TTC549 (cell line): ENCODE results near the gene ATP6AP2.
A peak's percentile ranks its signal among the peaks of the same experiment; 100 is the strongest.

Experiments used
- FAIRE-seq: peaks from 2 replicates; lab custom pipeline; 2012; peaks lifted over from hg19 to GRCh38; lab: Jason Lieb, UNC

ATP6AP2 gene

DNA sequence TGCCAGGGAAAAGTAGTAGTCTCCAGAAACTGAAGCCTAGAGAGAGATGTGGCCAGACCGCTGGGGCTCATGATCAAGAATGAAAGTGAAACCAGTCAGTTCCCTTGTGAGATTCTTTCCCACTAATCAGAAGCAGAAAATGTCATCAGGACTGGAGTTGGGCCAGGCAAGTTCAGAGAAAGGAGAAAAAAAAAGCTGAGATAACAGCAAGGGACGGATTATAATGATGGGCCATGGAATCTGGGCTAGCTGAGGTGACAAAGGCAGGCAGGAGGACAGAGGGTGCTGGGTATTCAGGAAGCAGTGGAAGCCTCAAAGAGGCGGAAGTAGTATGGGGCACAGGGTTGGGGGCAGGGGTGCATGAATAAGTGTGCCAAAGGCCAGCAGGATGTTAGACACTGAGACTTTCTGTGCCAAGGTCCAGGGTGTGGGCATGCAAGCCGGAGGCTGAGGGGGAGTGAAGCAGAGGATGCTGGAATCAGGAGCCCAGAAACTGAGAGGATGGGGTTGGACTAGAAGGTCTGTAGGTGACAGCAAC, 64.1 kb downstream of the ATP6AP2 start:
- no peak for FAIRE-seq

DNA sequence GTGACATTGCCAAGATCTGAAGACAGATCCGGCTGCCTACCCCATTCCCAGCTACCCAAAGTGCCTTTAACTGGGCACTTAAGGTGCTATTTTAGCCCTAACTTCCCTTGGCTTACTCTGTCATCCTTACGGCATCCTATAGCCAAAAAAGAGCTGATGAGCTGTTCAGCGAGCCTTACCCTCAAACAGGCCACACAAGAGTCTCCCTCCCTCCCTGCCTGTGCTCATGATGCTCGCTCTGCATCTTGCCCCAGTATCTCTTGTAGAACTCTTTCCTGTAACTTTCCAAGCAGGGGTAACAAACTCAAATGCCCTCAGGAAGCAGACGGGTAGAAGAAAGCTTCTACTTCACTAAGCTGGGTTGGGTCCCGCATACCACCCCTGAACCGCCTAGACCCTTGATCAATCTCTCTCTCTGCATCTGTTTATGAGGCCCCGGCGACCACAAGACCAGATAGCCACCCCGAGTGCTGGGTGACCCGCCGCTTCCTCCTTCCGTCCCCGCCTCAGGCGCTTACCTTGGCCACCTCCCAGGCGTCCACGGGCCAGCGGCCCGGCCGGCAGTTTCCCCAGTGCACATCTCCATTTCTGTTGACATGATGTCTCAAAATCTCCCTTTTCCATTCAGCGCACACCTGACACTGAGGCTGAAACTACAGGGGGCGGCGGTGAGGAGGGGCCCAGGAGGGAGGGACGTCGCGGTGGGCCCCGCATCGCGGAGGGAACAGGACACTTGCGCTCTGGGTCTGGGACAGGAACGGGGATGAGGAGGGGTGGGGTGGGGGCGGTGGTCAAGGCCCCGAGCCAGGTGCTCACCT, 65.9 kb downstream of the ATP6AP2 start:
- FAIRE-seq, result no peak

DNA sequence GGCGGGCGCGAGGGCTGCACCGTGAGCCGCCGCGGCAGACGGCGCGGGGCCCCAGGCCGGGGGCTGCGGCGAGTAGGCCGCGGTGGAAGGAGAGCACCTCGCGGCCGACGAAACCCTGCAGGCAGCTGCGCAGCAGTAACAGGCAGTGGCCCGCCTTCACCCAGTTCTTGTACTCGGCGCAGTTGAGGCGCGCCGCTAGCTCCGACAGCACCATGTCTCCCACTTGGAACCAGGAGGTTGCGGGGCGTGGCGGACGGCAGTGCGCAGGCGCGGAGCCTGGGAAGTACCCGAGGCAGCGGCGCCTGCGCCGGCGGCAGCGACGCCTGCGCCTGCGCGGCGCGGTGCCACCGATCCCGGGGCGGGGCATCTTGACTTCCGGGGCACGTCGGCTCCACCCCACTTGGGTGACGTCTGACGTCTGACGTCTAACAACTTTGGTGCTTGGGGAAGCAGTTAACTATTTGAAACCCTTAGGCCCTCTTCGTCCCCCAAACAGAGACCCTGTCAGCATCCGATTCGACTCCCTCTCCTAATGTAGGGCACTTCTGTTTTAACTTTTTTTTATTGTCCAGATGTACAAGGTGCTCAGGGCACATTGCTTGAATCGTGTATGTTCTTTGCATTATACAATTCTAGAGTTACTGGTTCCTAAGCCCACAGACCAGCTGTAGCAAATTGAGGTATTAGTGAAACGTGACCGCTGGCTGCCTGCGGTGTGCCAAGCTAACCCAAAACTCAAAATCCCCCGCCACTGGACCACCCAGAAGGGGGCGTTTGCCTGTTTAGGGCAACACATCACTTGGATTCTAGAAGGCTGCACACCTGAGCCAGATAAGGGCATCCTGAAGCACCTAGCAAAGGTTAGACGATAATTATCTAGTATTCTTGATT, 66.8 kb downstream of the ATP6AP2 start, which contains the start of gene CXorf38:
Gene CXorf38, minus strand, starts transcription at position 255 of the 891 bp plus-strand sequence. Its CDS starts 41 bp downstream, at position 214.
- FAIRE-seq, result no peak

DNA sequence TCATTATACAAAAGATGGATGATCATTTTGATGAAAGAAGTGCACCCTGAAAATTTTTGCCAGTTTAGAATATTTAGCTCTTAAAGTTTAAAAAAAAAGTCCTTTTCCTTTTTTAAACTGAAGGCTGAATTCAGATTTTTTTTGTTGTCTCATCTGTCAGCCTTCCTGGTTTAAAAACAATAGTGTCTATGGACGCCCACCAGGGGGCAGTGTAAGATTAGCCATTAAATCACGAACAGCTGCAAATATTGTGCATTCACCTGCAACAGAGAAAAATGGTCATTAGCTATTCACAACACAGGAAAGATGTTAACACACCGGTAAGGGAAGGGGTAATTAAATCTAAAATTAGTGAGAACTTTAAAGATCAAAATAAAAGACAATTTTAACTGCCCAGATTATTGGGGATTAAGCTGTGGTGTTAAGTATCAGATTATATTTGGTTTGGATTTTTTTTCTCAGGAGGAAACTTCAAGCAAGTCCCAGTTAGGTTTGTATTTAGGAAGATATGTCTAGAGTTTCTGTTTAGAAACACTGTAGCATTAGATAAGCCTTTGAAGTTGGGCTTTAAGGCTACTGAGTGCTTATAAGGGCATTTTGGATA, 71.0 kb downstream of the ATP6AP2 start:
- FAIRE-seq, result peak; percentile 83

DNA sequence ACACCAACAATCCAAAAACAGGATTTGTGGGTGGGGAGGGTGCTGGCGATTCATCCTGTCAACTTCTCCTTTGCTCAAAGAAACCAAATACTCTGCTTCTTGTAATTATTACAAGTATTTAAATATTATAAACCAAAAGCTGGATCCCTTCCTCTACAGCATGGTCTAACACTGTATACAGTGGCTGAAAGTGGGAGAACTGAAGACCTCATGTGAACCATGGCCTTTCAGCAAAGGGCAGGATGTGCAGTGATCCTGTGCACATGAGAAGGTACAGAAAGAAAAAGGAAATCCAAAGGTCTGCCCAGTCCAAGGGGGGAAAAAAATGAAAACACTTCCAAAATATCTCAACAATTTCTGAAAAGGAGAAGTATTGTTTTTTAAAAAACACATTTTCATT, 71.9 kb downstream of the ATP6AP2 start:
- FAIRE-seq, result no peak

DNA sequence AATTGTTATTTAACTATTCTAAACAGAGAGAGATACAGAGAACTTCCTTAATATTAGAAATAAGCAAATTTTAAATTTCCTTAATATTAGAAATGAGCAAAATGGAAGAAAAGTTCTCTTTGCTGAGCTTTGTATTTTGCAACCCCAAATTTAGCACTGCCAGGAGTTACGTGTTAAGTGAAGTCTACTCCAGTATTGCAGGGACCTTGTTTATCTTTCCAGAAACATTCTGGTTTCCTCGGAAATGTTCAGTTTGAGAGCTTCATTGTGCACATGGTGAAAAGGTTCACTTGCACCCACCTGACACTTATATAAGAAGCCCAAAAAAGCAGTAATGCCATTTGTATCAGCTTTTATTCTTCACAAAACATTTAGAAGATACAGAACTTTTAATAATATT, 72.8 kb downstream of the ATP6AP2 start:
- FAIRE-seq, result no peak
